OCI-M2 (cell line): ENCODE measurements around the gene EFCAB6.

Source experiments
- DNase-seq: peaks from one replicate; lab custom pipeline; 2025; ENCODE audit not compliant: unreplicated experiment; lab: John Stamatoyannopoulos, UW

EFCAB6 gene

DNA sequence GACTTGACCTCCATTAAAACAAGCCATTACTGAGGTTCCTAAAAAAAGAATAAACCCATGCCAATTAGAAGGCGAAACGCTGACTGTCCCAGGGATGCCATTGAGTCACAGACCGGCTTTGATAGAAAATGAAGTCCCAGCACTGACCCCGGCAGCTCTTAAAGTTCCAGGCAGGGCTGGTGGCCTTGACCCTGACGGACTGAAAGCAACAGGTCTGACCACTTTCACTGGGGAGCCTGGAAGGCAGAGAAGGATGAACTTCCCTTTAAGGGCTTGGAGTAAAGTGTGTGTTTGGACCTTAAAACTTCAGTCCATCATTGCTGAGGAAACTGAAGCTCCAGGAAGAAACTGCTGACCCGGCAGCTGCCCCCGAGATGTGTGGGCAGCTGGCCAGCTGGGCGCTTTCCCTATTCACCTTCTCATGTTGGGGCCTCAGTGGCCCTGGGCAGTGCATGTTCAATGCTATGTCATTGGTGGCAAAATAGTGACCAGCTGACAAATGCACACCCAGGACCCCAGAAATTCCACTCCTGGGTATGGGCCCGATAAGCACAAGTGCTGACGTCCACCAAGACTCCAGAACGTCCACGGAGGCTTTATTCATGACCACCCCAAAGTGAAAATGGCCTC is 18.9 kb upstream of the EFCAB6 start:
- no peak for DNase-seq

DNA sequence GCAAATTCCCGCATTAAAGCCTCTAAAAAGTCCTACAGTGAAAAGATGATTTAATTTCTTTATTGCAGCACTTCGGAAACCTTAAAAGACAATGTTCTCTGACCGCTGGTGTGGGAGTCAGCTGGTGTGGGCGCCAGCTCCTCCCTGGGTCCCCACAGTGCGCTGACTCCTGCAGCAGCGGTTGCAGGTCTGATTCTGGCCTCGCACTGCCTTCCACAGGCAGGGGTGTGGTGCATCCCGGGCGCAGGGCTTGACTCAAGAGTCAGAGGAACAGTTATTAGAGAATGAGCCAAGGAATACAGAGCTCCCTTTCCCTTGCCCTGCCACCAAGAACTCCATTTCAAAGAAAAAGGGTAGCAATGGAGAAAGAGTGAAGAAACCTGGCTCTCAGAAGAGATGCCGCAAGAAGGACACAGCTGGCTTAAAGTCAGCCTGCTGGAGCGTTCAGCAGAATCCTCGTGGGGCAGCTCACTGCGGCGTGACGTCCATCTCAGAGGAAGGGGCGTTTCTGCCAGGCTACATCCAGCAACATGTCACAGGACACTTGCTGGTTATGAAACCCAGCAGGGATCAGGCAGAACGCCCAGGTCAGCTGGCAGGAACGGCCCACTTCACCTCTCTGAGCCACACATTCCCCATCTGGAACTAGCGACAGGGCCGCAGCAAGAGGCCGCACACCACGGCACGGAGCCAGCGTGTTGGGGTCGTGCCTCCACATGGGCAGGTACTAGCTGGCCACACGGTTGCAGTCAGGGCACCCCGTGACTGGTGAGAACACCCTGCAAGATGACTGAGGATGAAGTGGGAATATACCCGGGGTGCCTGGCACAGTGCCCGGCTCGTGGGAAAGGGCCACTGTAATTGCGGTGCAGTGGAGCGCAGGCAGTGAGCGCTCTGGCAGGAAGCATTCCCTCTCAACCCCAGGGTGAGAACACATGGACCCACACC is 18.1 kb upstream of the EFCAB6 start:
- DNase-seq, result no peak

DNA sequence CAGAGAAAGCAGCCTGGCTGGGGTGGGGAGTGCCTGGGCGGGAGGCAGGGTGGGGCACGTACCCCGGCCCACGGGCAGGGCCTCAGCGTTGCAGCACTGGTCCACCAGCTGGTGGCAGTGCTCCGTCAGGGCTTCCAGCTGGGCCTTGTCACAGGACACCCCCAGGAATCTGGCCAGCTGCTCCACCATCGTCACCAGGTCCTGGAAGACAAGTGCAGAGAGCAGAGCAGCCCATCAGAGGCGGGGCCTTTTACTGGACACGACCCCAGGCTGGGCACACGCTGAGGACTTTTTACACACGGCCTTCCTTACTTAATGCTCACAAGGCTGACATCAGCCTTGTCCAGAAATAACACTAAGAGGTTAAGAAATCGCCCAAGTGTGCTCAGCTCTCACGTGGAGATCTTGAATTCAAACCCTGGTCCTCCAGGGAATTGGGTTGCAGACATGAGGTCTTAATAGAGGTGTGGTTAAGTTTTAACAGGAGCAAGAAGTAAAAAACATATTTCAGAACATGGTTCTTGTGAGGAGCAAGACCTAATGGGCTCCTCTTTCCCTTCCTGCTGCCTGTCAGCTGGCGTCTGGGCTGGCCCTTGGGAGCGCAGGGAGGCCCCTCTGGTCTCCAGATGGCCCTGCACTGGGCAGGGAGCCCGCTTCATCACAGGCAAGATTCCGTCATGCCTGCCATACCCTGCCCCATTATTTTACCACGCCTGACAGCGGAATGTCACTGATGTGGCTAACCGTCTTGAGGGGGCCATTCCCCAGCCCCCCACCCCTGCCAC is 17.1 kb upstream of the EFCAB6 start:
- no peak for DNase-seq

DNA sequence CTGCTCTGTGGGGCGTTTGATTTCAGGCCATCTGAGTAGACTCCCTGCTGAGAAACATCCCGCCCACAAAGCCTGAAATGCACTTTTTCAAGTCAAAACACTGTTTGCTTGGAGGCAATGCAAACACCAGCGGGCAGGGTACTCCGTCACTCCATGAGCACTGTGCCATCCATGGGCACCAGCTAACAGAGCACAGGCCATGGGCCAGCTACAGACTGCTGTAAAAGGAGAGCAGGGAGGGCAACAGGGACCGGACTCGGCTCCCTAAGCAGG is 16.6 kb upstream of the EFCAB6 start:
- no peak for DNase-seq

DNA sequence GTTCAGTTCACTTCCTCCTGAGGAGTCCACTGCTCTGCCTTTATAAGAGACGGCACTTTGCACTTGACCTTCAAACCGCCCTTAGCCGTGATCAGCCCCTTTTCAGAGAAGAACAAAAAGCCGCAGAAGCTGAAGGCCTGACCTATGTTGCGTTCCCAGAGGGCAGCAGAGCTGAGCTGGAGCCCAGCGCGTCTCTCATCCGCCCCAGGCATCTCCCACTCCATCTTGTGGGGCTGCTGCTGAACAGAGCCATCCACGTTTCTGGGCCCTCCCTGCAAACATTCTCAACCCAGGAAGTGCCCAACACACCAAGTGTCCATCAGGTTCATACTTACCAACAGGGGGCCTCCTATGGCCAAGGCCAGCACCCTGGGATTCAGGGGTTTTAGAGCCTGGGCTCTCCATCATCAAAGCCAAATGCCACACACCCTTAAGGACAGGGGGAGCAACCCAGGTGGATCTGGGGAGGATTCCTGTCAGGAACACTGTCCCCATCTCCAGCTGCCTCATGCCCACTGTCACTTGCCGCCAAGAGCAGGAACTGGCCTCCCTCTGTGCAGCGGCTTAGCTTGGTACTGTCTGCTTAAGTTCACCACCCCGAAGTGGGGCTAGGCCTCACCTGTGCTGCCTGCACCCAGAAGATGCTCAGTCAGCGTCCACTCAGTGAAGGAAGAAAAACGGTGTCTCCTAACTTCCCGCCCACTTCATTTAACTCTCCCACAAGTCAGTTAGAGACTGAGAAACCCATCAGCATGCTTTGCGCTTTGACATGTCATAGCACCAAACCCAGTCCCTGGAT is 16.0 kb upstream of the EFCAB6 start:
- DNase-seq, result no peak

DNA sequence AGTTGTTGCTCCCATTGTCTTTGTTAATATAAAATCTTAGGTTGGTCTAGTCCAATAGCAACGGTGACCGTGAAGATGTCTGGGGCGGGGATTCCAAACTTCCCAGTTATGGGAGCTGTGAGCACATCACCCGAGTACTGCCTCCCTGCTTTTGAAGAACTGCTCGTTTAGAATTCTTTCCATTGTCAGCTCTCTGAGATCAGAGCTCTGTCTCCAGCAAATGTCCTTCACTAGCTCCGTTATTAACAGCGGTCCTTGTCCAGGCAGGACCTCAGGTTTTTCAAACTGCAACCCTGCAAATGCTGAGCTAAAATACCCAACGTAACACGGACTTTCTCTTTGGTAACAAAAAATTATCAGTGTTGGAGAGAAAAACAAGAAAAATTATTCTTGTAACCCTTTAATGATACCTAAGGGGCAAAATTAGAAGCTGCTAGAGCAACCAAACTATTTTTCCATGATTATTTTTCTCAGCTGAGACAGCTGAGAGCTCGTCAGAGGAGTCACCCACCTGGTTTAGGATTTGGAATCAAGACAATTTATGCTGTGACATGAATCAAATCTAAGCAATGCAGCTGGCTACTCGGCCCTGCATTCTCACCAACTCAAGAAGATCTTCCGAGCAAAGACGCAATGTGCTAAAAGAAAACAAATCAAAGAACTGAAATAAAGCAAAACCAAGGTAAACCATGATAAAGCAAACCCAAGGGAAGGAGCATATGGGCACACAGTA is 15.1 kb upstream of the EFCAB6 start:
- no peak for DNase-seq

DNA sequence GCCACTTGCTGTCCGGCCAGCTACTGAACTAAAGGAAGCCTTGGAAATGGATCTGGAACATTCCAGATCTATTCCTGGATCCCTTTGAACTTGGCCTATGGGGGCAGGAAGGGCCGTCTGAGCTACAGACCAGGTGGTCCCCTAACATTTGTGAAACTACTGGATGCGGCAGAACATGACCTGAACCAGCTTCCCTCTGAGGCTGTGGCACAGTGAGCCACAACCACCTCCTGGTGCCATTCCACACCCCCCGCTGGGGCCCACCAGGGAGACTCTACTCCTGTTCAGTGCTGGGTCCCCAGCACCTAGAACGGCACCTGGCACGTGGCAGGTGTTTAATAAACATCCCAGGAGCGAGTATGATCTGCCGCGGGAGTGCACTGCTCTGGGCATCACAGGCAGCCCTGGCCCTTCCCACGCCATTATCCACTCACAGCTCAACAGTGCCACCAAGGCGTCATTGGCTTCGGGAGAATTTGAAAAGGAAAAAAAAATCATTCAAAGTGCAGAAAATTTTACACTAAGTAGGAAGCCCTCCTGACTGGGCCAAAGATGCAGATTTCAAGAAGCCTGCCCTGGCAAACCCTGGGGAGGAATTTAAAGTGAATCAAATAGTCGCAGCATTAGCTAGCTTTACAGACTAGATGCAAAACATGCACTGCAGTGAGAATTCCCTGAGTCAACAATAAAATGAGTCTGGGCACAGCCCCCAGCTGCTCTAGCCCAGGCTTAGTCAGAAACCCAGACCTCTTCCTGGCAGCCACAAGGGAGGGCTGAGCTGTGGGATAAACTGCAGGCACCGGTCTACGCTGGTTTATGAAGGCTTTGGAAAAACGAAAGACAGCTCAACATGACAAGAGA is 14.3 kb upstream of the EFCAB6 start:
- DNase-seq, result no peak

DNA sequence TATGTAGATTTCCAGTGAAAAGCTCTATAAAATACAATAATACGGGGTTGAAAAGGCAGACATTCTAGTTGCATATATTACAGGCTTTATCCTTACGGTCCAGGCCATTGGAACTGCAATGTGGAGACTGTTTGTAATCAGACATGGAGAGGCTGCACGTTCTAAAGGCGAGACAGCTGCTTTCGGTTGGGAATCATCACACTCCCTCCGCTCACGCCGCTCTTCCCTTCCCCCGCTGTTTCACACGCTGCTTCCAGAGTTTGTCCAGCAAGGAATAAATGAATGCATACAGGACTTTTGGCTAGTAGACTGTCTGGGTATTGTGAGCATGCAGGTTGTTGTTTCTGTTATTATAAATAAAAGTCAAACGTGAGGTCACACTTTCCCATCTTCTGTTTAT is 13.5 kb upstream of the EFCAB6 start:
- DNase-seq, result no peak

DNA sequence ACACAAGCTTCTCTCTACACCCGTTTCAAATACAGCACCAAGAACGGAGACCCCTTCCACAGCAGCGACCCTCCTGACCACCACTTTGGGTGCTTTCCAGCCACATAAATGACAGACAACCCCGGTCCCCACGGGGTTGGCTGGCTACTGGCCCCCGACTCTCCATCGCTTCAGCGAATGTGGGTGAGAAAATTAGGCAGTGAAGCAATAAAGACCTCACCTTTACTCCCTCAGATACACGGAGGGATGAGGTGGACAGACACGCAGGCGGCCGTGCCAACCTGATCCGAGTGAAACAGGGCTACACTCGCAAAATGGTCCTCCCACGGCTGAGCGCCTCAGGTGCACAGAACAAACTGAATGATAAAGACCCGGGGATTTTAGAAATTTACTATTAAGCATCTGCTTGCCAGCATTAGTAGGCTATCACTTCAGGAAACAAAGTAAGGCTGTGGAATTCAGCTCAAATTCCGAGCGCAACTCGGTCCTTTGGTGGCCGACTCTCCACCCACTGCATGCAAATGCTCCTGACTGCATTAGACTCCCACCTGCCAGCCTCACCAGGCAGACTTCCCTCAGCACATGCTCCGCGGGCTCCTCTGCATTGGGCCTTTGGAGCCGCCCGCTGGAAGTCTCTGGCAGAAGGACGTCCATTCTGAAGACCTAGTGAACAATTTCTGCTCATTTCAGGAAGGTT is 12.8 kb upstream of the EFCAB6 start:
- no peak for DNase-seq

DNA sequence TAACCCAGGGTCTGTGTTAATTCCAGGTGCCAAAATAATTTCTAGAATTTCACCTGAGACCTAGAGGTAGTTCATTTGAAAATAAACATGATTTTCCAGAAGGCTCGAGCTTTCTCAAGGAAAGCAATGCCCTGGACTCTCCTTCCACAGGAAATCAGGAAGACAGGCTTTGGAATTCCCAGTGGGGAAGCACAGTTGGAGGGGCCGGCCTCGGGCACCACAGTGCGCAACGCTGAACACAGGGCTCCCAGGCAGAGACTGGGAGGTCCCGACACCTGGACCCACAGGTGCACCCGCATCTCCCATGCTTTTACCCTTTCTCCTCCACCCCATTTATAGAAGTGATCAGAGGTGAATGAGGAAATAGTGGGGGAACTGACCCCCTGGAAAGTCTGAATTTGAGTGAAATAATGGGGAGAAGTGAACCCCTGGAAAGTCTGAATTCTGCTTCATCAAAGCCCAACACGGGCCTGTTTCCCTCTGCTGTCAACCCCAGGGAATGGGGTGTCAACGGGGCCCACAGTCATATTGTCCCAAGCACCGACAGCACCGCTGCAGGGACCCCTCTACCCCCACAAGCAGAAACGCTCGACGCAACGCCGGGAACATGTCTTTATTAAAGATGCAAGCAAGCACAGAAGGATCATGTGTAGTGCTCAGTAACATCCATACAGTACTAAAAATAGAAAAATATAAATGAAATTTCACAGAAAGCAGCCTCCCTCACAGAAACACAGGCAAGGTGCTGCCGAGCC is 12.0 kb upstream of the EFCAB6 start:
- no peak for DNase-seq

DNA sequence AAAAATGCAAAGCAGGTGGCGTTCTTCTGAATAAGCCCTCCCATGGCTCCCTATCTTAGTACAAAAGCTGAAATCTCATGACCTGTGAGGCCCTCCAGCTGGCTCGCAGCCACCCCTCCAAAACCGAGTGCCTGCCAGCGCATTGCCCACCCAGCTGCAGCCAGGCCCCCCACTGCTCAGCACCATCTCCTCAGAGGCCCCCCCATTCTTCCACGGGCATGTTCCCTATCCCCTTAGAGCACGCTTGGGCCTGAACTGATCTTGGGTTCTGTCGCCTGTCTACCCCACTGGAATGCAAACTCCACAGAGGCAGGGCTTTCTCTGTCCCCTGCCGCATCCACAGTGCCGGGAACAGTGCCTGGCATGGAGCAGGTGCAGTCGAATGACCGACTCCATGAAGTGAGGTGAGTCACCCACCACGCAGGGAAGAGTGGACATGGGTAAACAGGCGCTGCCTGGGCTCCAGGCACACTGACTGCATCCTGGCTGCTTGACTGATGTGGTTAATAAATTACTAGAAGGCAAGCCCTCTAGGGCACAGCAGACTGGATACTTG is 11.3 kb upstream of the EFCAB6 start:
- no peak for DNase-seq

DNA sequence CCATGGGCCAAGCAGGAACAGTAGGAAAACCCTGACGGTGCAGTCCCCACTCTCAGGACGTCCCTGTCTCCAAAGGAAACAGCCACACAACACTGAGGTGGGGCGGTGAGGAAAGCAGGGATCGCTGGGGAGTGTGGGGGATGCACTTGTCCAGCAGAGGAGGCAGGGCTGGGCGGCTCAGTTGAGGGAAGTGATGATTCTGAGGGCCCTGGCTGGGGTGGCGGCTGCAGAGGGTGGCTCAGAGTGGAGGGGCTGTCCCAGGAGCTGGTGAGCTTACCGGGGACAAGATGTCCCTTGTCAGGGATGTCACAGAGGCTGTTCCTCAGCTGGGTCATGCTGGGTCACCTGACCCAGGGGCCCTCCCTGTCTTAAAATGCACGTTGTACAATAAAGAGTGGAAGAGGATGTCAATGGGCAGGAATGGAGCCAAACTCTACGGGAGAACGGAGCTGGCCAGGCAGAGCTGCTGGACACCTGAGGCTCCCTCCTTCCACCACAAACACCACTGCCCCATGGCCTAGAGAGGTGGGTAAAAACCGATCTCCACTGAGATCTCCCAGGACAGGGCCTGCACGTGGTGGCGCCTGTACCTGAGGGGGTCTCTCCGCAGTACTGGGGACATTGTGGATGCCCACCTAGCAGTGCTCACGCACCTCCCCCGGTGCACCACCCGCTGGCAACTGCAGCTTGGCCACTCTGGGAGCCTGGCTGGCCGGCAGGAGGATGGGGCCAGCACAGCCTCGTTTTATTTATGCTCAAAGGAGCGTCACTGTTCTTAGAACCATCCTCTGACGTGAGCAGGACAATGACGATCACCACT is 9.7 kb upstream of the EFCAB6 start:
- no peak for DNase-seq

DNA sequence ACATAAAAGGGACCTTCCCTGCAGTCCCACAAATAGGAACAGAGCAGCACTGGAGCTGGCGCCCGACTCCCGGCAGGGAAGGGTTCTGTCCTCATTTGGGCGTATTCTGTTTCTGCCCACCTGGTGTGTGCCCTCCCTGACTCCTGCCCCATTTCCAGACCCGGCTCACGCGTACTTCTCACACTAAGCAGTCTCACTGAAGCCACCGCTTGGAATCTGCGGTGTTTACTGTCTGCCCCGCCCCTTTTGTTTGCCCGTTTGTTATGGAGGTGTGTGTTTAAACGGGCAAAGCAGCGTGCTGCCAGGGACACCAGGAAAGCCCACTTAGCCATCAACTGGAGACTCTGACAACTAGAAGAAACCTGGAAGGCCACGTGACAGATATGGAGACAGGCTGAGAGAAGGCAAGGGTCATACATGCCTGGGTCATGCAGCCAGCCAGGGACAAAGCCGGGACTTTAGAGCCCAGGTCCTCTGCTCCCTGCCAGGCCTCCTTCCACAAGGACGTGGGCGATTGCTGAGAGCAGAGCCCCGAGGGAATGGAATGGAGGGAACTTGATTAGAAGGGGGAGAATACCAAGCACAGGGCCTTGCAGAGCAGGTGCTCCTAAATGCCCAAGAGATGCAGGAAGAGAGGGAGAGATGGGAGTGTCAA is 8.7 kb upstream of the EFCAB6 start:
- DNase-seq, result no peak

DNA sequence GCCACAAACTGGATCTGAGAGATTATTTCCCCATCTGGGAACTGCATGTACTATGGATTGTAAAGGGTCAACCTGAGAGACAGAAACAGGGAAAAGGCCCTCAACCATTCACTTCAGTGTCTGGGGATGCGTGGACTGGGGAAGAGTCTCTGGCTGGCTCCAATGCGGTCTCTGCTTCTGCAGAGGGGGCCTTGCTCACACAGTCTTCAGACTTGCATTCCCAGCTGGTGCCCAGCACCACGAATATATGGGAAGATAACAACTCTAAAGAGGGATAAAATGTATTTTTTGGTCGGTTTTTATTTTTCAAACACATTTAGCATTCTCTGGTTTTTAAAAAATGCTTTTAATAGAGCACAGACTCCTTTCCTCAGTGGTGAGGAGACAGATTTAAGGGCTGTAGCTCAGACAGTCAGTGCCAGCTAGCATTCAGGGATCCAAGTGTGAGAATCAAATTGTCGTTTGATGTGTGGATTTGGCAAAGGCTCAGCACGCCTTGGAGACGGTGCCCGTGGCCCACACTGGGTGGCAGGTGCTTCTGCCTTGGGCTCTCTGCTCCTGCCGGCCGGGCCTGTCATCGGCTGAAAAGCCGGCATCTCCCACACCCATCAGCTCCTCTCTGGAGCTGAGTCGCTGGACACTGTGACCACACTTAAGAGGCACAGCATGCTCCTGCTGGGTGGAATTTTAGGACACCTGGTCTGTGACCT is 8.0 kb upstream of the EFCAB6 start:
- no peak for DNase-seq

DNA sequence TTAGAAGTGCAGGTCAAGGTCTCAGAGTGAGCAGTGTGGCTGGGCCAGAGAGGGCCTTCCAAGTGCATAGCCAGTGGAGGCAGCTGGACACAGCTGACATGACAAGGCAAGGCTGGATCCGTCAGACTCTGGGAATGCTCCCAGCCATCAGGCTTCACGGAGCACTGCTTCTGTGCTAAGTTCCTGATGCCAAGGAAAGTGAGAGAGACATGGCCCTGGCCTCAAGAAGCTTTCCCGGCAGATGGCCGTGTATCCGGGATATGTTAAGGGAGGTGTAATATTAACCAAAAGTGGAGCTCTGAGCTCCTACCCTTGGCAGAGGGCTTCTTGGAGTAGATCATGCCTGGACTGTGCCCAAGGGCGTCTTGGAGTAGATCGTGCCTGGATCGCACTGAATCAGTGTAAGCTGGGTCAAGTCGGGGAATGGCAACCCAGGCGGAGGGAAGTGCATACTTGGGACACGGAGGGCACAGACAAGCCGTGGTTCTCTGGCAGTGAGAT is 7.4 kb upstream of the EFCAB6 start:
- DNase-seq, result no peak

DNA sequence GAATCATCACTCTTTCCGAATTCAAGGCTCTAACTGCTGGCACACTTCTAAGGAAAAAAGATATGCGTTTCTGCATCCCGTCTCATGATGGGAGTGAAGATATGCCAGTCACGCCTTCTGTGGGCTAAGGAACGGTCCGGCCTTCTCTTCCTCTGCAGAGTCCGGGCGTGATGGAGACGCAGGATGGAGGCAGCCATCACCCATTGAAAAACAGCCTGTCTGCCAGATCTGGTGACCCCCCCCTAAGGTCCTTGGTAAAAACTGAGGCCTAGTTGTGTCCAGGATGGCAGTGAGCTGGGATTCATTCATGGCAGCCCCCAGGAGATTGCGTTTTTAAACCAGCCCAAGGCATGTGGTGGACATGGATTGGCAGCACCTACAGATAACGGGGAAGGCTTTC is 6.9 kb upstream of the EFCAB6 start:
- DNase-seq, result no peak
